Panc1 (cell line): ENCODE measurements around the gene TRIO. TPM values are rescaled to one million over a fixed set of nuclear protein-coding genes. Genes with fewer than 3 reads are reported as not detected.

Source experiments
- ATAC-seq: fragments of 200-7000 bp; cut with Tn5 transposase; 2 replicates; pipeline ENCODE4 v1.9.1; 2020; ENCODE audit warnings: mild to moderate bottlenecking, moderate library complexity
- BruUV-seq: library from RNA; stranded (reverse); fragments of 400-500 nt; replicated peaks from 2 replicates; lab custom pipeline; 2021; lab: Mats Ljungman, UMichigan
- CTCF ChIA-PET: fragments of 300-600 bp; sonication (Branson Sonifier 250); formaldehyde crosslinking; loops from one replicate; lab custom pipeline; 2022; ENCODE audit warnings: antibody characterized with exemption; lab: Charles Lee
- POLR2A ChIA-PET: fragments of 300-600 bp; sonication (Branson Sonifier 250); formaldehyde crosslinking; loops from one replicate; lab custom pipeline; 2022; ENCODE audit warnings: antibody characterized with exemption; lab: Charles Lee
- DNase-seq: peaks from one replicate; pipeline ENCODE4 v3.0.0-alpha.2; 2010; ENCODE audit warnings: low read depth, low spot score
- H3K27ac ChIP-seq: 2 replicates; pipeline ENCODE4 v1.5.1; 2011; ENCODE audit warnings: mild to moderate bottlenecking, low read length, inconsistent platforms
- H3K27me3 ChIP-seq: fragments of 200-500 bp; sonication (Bioruptor generic); 2 replicates; pipeline ENCODE4 v1.6.0; 2014; ENCODE audit warnings: low read length, inconsistent platforms; ENCODE audit not compliant: control insufficient read depth, insufficient read depth
- H3K36me3 ChIP-seq: fragments of 200-500 bp; sonication (Bioruptor generic); 2 replicates; pipeline ENCODE4 v1.5.1; 2014; ENCODE audit warnings: inconsistent platforms, mild to moderate bottlenecking, low read length, moderate library complexity; ENCODE audit not compliant: control insufficient read depth, insufficient read depth
- H3K4me1 ChIP-seq: 2 replicates; pipeline ENCODE4 v1.5.1; 2011; ENCODE audit warnings: inconsistent platforms, mild to moderate bottlenecking, low read length, moderate library complexity; ENCODE audit not compliant: control insufficient read depth, insufficient read depth
- H3K4me3 ChIP-seq, 2 experiments: 2 replicates each; pipeline ENCODE4 v1.5.1; 2011 to 2012; ENCODE audit warnings: low read depth in 2 of 2, low read length in 2 of 2, mild to moderate bottlenecking in 2 of 2, inconsistent platforms in 1 of 2, moderate library complexity in 1 of 2
- H3K9me3 ChIP-seq: fragments of 200-500 bp; sonication (Bioruptor generic); 2 replicates; pipeline ENCODE4 v1.5.1; 2014; ENCODE audit warnings: low read depth, mild to moderate bottlenecking, inconsistent platforms, low read length, moderate library complexity; ENCODE audit not compliant: control insufficient read depth, insufficient read depth
- CTCF ChIP-seq: fragments of 450-650 bp; IDR thresholded peaks from 2 replicates; pipeline ENCODE4 v1.5.1; 2017; ENCODE audit warnings: mild to moderate bottlenecking
- POLR2AphosphoS5 ChIP-seq: IDR thresholded peaks from 2 replicates; pipeline ENCODE4 v1.6.1; 2012; ENCODE audit warnings: mild to moderate bottlenecking, low read depth, low read length, moderate library complexity
- REST ChIP-seq, 2 experiments: IDR thresholded peaks; 2 replicates each; pipeline ENCODE4 v1.6.1; 2011 to 2012; ENCODE audit warnings: low read depth in 2 of 2, control low read depth in 1 of 2, low read length in 1 of 2, mild to moderate bottlenecking in 1 of 2, moderate library complexity in 1 of 2; ENCODE audit not compliant: insufficient read depth in 1 of 2
- SIN3A ChIP-seq: IDR thresholded peaks from 2 replicates; pipeline ENCODE4 v1.6.1; 2012; ENCODE audit warnings: low read depth, mild to moderate bottlenecking, low read length, moderate library complexity, borderline replicate concordance; ENCODE audit not compliant: insufficient read depth
- TCF7L2 ChIP-seq: IDR thresholded peaks from 2 replicates; pipeline ENCODE4 v1.6.1; 2011; ENCODE audit warnings: mild to moderate bottlenecking, low read depth, low read length, inconsistent platforms
- in situ Hi-C: cut with HindIII; loops from 2 replicates; pipeline ENCODE4 v1.10.0; 2016; ENCODE audit warnings: low sequenced_read_pairs, low pct_unique_long_range_greater_than_20kb
- intact Hi-C: fragments of 100-400 bp; cut with micrococcal nuclease; formaldehyde crosslinking; loops from one replicate; pipeline ENCODE4 v1.10.0; 2022; ENCODE audit not compliant: unreplicated experiment
- total RNA-seq: library from RNA; stranded (reverse); gene quantifications from one replicate; pipeline ENCODE4 v1.2.1, GENCODE V29; 2021; ENCODE audit not compliant: unreplicated experiment

The TRIO gene
- total RNA-seq, 1 experiment from 2014 or later, result 349 TPM

GRCh38 chr5:14178671-14179211 is 35.6 kb downstream of the TRIO start:
- no peaks in the 10 kb centered on the region; the same call in 1 of the 2 replicates for H3K36me3 ChIP-seq
- CTCF ChIA-PET, result interaction anchor here (0.6 kb wide), 1 partner anchor 23 kb away, joined by 3 read pairs; no protein-coding TSS in a partner anchor
- no peaks in the 10 kb centered on the region for H3K27me3 ChIP-seq
- TF ChIP-seq REST (IDR thresholded peaks at IDR 0.05; ENCODE audit: insufficient read depth in 1 of 2, low read depth in 2 of 2, low read length in 1 of 2) (no peak), TCF7L2 (no peak), SIN3A (0 out of 2 replicates have a peak, but pooled peaks have one; percentile 76), POLR2AphosphoS5 (peak; percentile 38; the same call in 1 of the 2 replicates), CTCF (no peak)
- in situ Hi-C loops (loop anchor here (10.0 kb wide), 1 partner anchor 74 kb away; no protein-coding TSS in a partner anchor), intact Hi-C loops (no loop called here)
- BruUV-seq, result no TSS peak
- H3K9me3 ChIP-seq, result no peaks in the 10 kb centered on the region
- peak overlapping the region in 1 of 2 experiments; percentile 6; a peak in 2 of 4 replicates for H3K4me3 ChIP-seq
- H3K4me1 ChIP-seq, result peaks cover 94% of the 10 kb centered on the region
- H3K27ac ChIP-seq, result peak overlapping the region; percentile 99
- DNase-seq (no peak), ATAC-seq (peak; percentile 53)
- POLR2A ChIA-PET, result interaction anchor here (0.6 to 0.7 kb wide), 2 partner anchors 20 to 94 kb away, joined by 3 to 5 read pairs; no protein-coding TSS in a partner anchor

GRCh38 chr5:14179446-14179845 is 36.3 kb downstream of the TRIO start:
- ChIA-PET CTCF (no interaction called here), POLR2A (interaction anchor here (0.6 to 1.1 kb wide), 9 partner anchors 15 to 135 kb away, joined by 3 to 10 read pairs (median 5); no protein-coding TSS in a partner anchor)
- TF ChIP-seq POLR2AphosphoS5 (no peak), SIN3A (no peak), REST (IDR thresholded peaks at IDR 0.05; ENCODE audit: insufficient read depth in 1 of 2, low read depth in 2 of 2, low read length in 1 of 2) (no peak), CTCF (no peak)
- DNase-seq, result no peak
- in situ Hi-C loops, result loop anchor here (10.0 kb wide), 1 partner anchor 75 kb away; no protein-coding TSS in a partner anchor
- Histone ChIP-seq H3K27me3 (no peaks in the 10 kb centered on the region), H3K27ac (peak overlapping the region; percentile 99), H3K4me1 (peaks cover 94% of the 10 kb centered on the region), H3K36me3 (no peaks in the 10 kb centered on the region; the same call in 1 of the 2 replicates), H3K4me3 (peak overlapping the region in 1 of 2 experiments; percentile 17; a peak in 1 of 4 replicates), H3K9me3 (no peaks in the 10 kb centered on the region)
- BruUV-seq, result no TSS peak
- intact Hi-C loops, result no loop called here
- no peak for ATAC-seq
